Endometrial microvascular endothelial cells (primary cell): ENCODE measurements around the gene MEA1. TPM values are rescaled to one million over a fixed set of nuclear protein-coding genes. Genes with fewer than 3 reads are reported as not detected.

Source experiments
- in situ Hi-C: cut with HindIII; loops from 2 replicates; pipeline ENCODE4 v1.10.0; 2017; ENCODE audit warnings: low sequenced_read_pairs, low pct_unique_long_range_greater_than_20kb; ENCODE audit errors: inconsistent ontology term
- total RNA-seq: library from RNA; depleted of rRNA; stranded (reverse); fragments of >200 nt; gene quantifications from one replicate; pipeline ENCODE4 v1.2.3, GENCODE V29; 2015; ENCODE audit errors: inconsistent ontology term

MEA1 gene
- total RNA-seq, 1 donor from 2014 or later = 69.5 TPM

GRCh38 chr6:42962096-42962495 lies 51.6 kb downstream of the MEA1 start:
- in situ Hi-C loops = no loop called here

Other genes with a start within 250 kb of the MEA1 start
- 3.9 TPM for gene BICRAL, start 231.9 kb downstream of the MEA1 start, total RNA-seq
- 169 TPM for gene RPL7L1, start 134.3 kb downstream of the MEA1 start, total RNA-seq
- not detected for gene PTCRA, start 97.9 kb downstream of the MEA1 start, total RNA-seq
- gene CNPY3, start 84.5 kb downstream of the MEA1 start, total RNA-seq = 53.7 TPM
- gene GNMT, start 53.2 kb downstream of the MEA1 start, total RNA-seq = 0.84 TPM
- 12.2 TPM for gene PEX6, start 34.8 kb downstream of the MEA1 start, total RNA-seq
- 97.0 TPM for gene PPP2R5D, start 29.4 kb downstream of the MEA1 start, total RNA-seq
- gene KLHDC3, start 303 bp upstream of the MEA1 start, total RNA-seq = 98.8 TPM
- 114 TPM for gene RRP36, start 7.7 kb upstream of the MEA1 start, total RNA-seq
- 15.8 TPM for gene CUL7, start 39.9 kb upstream of the MEA1 start, total RNA-seq
- 29.3 TPM for gene MRPL2, start 45.5 kb upstream of the MEA1 start, total RNA-seq
- 18.6 TPM for gene KLC4, start 45.7 kb upstream of the MEA1 start, total RNA-seq
- gene PTK7, start 62.4 kb upstream of the MEA1 start, total RNA-seq = 43.1 TPM
- gene SRF, start 157.3 kb upstream of the MEA1 start, total RNA-seq = 28.9 TPM
- 31.2 TPM for gene CUL9, start 168.2 kb upstream of the MEA1 start, total RNA-seq
- 121 TPM for gene DNPH1, start 215.5 kb upstream of the MEA1 start, total RNA-seq
- not detected for gene TTBK1, start 229.5 kb upstream of the MEA1 start, total RNA-seq